GM20000 (cell line): ENCODE data around the gene SLC15A1.

Source experiments
- DNase-seq: peaks from one replicate; pipeline ENCODE4 v3.0.0; 2012; ENCODE audit warnings: low spot score
- TF ChIP-seq, protein P1 (sequence below): IDR thresholded peaks from 2 replicates; pipeline ENCODE4 v1.5.1; 2012; ENCODE audit warnings: mild to moderate bottlenecking, control low read depth; ENCODE audit errors: extremely low read depth, missing control alignments

The SLC15A1 gene

GRCh38 chr13:98740131-98740530 lies 12.3 kb downstream of the SLC15A1 start:
- TF ChIP-seq, protein P1, sequence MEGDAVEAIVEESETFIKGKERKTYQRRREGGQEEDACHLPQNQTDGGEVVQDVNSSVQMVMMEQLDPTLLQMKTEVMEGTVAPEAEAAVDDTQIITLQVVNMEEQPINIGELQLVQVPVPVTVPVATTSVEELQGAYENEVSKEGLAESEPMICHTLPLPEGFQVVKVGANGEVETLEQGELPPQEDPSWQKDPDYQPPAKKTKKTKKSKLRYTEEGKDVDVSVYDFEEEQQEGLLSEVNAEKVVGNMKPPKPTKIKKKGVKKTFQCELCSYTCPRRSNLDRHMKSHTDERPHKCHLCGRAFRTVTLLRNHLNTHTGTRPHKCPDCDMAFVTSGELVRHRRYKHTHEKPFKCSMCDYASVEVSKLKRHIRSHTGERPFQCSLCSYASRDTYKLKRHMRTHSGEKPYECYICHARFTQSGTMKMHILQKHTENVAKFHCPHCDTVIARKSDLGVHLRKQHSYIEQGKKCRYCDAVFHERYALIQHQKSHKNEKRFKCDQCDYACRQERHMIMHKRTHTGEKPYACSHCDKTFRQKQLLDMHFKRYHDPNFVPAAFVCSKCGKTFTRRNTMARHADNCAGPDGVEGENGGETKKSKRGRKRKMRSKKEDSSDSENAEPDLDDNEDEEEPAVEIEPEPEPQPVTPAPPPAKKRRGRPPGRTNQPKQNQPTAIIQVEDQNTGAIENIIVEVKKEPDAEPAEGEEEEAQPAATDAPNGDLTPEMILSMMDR: no peak
- no peak for DNase-seq

- DNase-seq: no peak
- TF ChIP-seq, protein P1: no peak
Observed at GRCh38 chr13:98738993-98739392, 13.5 kb downstream of the SLC15A1 start.

GRCh38 chr13:98738213-98738612 lies 14.3 kb downstream of the SLC15A1 start:
- TF ChIP-seq, protein P1: no peak
- DNase-seq: no peak

- no peak for DNase-seq
- TF ChIP-seq, protein P1: no peak
Observed at GRCh38 chr13:98731925-98732324, 20.5 kb downstream of the SLC15A1 start.

DNA sequence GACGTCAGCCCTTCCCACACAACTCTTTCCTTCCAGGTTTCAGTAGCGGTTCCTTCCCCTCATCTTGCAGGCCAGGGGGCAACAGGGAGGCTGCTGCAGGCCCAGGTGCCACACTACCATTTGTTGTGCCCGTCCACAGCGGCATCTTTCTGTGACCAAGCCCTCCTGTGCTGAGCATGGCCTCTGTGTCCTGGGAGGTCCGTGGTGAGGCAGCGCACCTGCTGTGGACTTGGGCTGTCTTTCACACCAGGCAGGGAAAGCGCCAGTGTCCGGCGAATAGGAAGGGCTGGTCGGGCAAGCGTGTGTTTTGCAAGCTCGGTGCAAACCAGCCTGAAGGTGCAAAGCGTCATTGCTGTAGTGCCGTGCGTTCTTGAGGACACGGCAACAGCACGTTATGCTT lies 21.4 kb downstream of the SLC15A1 start:
- TF ChIP-seq, protein P1: no peak
- DNase-seq: no peak

DNA sequence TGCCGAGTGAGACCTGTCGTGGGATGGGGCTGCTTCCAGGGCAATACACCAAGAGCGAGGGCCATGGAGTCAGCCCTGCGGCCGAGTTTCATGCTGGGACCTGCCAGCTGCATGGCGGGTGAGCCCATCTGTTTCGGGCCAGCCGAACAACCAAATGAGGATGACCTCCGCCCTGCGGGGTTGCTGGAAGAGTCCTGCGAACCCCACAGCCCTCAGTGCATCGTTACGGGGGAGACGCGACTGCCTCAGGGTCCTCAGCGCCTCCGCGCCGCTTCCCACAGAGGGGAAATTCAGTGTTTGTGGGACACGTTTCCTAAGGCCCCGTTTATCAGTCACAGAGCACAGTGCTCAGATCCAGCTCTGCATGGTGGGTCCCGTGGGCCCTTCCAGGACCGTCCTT lies 22.0 kb downstream of the SLC15A1 start:
- no peak for DNase-seq
- TF ChIP-seq, protein P1: no peak

GRCh38 chr13:98729658-98730057 lies 22.8 kb downstream of the SLC15A1 start:
- TF ChIP-seq, protein P1: no peak
- DNase-seq: no peak
